Kidney capillary endothelial cell (primary cell): ENCODE results near the gene LSAMP.

Experiments used
- DNase-seq: peaks from one replicate; pipeline ENCODE4 v3.0.0-alpha.2; 2018; ENCODE audit warnings: low spot score

The LSAMP gene

GRCh38 chr3:116432795-116433194 is 12.5 kb downstream of the LSAMP start:
- no peak for DNase-seq

DNA sequence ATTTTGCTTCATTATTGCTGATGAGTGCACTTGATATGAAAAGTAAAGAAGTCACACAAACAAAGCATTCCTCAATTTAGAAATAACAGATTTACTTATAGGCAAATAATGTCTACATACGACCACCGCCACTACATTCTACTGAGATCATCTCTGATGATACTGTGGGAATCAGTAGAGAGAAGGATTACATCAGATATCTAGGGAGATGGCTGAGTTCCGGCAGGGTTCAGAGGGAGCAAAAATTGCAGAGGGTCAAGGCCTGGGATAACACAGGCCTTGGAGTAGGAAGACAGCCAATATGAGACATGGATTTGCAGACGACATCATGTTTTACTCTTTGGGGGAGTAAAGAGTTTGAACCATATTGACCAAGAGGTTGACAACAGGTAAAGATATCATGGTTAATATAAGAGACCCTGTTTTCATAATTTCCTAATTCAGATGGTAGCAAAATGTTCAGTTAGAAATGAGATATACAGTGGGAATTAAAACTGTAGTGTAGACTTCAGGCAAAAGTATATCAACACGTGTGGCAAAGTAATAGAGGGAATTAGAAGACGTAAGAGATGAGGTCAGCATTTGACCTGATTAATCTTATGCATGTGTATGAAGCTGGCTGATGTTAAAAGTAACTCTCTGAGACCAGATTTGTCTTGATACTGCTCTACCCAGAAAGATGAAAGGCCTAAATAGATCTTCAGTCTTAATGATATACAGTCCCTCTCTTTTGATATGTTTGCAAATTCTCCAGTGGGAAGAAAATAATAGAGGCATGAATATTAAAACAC is 15.6 kb downstream of the LSAMP start:
- no peak for DNase-seq

GRCh38 chr3:116426036-116426435 is 19.3 kb downstream of the LSAMP start:
- DNase-seq: no peak

DNA sequence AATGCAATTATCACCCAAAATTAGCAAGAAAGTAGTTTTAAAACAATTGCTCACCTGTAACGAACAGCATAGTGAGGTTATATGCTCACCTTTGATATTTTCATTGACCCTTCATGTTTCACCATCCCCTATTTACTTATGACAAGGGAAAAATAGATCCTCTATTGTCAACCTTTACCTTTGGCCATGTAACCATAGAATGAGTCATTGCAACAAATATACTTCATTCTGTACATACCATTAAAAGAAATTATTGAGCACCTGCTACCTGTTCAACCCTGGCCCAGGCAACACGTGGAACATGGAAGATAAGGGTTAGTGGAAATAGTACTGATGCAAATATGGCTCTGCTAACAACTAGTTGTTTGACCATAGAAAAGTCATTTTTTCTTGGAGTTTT is 20.2 kb downstream of the LSAMP start:
- no peak for DNase-seq

- no peak for DNase-seq
Measured at GRCh38 chr3:116423945-116424344, 21.3 kb downstream of the LSAMP start.

- no peak for DNase-seq
Measured at GRCh38 chr3:116423374-116423773, 21.9 kb downstream of the LSAMP start.

DNA sequence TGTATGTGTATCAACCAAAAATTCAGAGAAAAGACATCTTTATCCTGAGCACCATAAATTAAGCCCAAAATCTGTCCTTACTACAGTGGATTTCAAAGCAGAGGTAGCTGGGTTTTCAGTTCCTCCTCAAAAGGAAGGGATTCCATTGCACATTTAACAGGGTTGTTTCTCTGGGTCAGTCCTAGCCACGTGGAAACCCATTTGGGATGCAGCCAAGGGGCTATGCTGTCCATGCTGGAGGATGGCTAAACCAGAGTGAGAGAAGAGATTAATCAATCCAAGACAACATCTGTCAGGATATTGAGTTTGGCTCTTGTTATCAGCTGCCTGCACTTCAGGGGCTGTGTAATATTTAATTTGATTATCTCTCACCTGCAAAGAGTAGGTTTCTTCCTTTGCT is 28.1 kb downstream of the LSAMP start:
- DNase-seq: no peak

DNA sequence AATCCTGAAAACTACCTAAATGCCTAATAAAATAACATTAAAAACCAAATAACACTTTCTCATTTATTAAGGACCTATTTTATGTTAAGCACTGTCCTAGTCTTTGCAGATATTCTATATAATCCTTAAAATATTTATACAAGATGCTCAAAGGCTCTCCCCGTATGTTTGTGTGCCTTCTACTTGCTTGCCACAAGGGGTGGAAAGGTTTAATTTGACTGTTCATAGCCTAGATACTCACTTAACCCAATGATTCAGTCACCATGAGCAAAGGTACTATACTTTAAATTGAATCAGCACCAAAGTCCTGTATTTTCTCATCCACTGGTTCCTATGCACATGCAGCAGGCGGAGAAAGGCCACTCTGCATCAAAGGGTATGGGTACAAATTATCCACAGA is 32.0 kb downstream of the LSAMP start:
- DNase-seq: no peak

- DNase-seq: no peak
Measured at GRCh38 chr3:116408473-116408872, 36.8 kb downstream of the LSAMP start.

DNA sequence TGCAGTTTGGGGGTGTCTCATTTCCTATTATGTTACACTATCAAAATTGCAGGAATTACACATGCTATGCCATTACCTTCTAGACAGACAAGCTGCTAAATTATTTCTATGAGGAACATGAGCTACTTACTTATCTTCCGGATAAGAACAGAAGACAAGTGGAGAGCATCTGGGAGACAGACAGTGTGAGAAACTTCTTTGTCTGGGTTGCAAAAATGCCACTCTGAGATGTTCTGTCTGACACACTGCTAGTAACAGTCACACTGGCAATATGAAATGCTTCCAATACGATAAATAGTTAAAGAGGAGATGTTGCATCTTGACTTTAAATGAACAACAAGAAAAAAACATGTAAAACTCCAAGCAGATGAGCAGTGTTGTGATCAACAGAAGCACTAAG is 40.1 kb downstream of the LSAMP start:
- no peak for DNase-seq

- DNase-seq: no peak
Measured at GRCh38 chr3:116399701-116400226, 45.5 kb downstream of the LSAMP start.

DNA sequence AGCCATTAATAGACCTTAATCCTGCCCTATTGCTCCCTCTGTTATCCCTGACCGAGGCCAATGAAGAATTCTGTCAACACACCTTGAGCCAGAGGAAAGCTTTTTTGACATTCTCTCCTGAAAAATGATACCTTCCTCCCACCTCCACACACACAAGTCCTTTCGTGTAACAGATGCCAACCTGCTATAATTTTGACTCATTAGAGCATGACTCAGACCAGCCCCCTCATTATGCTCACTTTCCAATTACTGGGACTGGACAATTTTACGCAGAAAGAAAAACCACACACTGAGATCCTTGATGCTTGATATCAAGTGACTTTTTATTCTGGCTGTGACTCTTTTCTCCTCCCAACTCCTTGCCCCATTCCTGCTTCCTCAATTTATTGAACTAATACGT is 50.9 kb downstream of the LSAMP start:
- no peak for DNase-seq

- no peak for DNase-seq
Measured at GRCh38 chr3:116393199-116393598, 52.1 kb downstream of the LSAMP start.

GRCh38 chr3:116392291-116392690 is 53.0 kb downstream of the LSAMP start:
- DNase-seq: no peak

DNA sequence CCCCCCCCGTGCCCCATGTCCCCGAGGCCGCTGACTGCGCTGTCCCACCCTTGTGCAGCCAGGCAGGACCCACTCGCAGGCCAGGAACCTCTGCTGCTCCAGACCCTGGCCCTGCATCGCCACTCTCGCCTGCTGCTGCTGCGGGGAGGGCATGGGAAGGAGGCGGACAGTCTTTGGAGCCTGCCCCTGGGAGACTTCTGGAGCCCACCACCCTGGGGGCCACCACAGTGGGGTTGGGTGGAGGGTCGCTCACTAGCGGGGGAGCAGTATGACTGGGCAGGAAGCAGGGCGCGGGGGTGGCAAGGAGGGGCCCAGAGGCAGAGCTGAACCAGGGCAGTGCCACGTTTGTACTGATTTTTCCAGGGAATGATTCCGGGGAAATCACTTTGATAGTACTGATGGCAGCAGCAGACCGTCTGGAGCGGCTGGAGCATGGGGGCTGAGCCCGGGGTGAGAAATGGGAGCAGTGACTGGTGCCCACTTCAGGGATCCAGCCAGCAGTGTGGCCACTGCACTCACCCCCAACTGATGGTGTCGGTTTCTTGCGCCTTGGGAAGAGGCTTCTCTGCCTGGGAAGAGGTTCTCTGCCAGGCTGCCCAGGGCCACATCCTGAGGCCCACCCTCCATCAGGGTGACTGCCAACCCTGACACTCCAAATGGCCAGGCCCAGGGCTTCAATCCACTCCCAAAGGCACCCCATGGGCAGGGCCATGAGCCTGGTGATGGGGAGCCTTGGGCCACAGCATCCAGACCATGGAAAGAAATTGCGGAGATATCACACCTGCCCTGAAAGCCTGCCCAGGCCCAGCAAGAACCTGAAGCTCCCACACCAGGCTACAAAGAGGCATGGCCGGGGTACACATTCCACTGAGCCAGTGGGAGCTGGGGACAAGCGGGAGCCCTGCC is 53.7 kb downstream of the LSAMP start:
- no peak for DNase-seq

- DNase-seq: no peak
Measured at GRCh38 chr3:116390318-116390717, 55.0 kb downstream of the LSAMP start.

DNA sequence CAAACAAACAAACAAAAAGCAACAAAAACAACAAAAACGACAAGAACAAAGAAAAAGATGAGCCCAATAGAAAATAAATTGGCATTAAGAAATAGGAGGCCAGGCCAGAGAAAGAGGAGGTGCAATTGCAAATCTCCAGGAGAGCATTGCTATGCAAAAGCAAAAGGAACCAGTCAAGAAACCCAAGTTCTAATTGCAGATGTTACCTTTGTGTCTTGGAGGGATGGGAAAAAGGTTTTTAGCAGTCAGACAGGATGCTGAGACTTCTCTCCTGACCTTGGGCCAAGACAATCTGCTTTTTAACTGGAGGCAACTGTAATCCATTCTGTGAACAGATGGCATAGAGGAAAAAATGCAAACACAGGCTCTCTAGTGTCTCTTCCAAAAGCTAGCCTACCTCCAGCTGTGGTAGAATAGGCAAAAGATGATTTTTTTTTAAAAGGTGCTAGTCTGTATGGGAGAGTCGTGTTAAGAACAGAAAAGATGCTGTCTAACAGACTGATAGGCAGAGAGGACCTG is 56.4 kb downstream of the LSAMP start:
- DNase-seq: no peak

DNA sequence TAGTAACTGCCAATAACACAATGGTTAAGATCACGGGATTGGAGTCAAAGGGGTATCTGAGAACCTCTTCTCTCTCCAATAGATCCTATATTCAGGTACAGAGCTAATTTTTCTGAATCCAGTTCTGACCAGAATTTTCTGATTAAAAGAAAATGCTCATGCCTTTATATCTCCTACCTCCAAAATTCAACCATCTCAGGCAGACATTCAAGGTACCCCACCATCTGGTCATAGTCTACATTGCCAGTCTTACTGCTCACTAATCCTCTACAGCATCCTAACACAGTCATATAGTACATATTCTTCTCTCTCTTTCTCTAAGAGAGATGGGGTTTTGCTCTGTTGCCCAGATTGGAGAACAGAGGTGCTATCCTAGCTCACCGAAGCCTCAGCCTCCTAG is 59.1 kb downstream of the LSAMP start:
- DNase-seq: no peak

DNA sequence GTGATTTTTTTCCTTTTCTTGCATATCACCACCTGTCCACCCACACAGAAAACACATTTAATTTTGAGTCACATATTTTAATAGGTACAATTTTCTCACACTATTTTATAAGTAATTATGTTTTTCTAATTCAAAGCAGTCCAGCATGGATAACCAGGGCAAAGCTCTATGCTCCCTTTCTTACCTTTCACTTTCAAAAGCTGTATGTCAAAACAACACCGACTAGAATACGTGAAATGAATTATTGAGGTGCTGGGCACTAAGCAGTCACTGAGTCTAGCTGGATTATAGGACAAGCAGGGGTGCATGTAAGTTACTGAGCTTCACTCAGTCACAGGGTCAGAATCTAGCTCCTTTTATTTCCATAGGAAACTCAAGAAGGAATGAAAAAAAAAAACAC is 60.6 kb downstream of the LSAMP start:
- no peak for DNase-seq

DNA sequence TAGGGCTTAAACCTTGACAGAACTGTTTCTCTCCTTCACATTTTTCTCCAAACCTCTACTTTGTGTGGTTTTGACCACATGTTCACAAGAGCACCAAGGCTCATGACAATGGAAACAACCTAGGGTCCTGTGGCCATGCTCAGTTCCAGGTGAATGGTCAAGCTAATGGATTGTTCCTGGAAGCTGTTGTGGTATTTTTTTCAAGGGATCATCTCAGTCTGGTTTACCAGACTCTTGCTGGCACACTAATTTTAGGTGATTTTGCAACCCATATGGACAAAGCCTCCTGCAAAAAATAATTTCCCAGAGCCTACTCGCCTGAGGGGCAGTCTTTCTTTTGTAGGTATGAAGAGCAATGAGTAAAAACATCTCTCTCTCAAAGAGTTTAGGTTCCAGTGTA is 67.2 kb downstream of the LSAMP start:
- DNase-seq: no peak

DNA sequence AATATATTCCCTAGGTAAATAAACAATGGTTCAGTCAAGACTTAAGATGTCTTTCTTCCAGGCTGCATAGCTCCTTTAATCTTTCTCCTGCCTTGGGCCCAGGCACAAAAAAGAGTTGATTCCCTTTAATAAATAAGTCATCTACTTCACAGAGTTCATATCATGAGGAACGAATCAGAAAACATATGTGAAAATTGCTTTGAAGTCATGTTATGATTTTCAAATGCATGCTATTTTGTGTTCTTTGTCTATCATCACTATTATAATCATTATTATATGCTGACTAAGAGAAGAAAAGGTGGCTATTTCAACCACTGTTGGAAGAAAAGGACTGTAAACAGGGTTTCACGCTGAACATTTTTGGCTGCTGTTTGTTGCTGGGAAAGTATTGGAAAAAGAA is 70.4 kb downstream of the LSAMP start:
- DNase-seq: no peak

DNA sequence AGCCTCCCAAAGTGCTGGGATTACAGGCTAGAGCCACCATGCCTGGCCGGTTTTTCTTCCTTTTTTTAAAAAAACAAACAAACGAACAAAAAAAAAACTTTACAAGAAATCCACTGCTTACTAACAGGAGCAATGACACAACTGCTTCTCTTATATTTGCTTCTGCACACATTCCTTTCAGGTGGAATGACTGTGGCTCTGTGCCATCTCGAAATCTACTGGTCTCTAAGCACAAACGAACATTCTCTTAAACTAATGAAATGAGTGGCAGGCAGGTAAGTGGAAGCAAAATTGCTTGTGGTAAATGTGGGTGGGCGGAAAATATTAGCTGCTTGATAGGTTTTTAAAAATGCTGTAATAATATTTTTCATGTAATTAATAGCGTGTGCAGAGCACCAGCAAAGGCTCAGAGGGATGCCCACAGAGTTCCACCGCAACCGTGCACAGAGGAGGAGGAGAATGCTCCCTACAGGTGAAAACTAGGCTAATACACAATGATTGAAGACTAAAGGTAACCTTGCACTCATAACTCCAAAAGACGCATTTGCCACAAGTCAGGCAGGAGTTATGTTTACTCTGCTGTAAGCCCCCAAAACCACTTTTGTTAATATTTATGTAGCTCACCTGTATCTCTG is 77.4 kb downstream of the LSAMP start:
- no peak for DNase-seq
